GM21528 (cell line): ENCODE measurements around the gene PCNX4.
"Not testable (repeated sequence)": the region's sequence is repeated elsewhere in the genome, so short reads cannot be mapped to it uniquely, and the experiment has no call there.

Experiments
- ATAC-seq: cut with Tn5 transposase; IDR thresholded peaks from one replicate; pipeline ENCODE4 v1.9.1; 2021; ENCODE audit warnings: mild to moderate bottlenecking, moderate library complexity; ENCODE audit not compliant: unreplicated experiment, low FRiP score

The PCNX4 gene

DNA sequence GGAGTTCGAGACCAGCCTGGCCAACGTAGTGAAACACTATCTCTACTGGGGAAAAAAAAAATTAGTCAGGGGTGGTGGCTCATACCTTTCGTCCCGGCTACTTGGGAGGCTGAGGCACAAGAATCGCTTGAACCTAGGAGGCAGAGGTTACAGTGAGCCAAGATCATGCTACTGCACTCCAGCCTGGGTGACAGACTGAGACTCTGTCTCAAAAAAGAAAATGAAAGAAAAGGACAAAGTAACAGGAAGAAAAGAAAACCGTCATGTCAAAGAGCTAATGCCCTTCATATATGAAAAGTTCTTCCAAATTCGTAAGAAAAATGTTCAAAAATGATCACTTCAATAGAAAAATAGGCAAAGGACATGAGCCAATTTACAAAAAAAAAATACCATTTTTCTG is 8.1 kb downstream of the PCNX4 start:
- ATAC-seq: not testable (repeated sequence)

DNA sequence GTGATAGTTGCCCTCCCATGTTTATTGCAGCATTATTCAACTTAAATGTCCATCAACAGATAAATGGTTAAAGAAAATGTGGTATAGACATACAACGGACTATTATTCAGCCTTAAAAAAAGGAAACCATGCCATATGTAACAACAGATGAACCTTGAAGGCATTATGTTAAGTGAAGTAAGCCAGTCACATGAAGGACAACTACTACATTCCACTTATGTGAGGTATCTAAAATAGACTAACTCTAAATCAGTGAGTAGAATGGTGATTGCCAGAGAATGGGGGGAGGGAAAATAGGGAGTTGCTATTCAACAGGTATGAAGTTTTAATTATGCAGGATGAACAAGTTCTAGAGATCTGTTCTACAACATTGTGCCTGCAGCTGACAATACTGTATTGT is 10.1 kb downstream of the PCNX4 start:
- ATAC-seq: no peak

DNA sequence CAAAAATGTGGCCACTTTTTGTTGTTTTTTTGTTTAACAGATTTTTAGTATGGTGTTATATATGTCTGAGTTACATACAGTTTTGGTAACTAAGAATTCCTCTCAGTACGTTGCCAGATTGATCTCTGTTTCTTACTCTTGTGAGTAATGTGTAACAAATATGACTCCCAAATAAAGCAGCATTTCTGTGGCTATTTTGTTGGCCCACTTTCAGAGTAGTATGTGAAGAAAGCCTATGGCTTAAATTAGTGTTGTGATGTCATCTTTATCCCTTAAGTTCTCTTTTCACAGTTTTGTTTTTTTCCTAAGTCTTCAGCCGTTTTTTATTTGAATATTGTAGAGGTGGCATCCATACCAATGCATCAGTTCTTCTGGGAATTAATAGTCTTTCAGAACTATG is 10.7 kb downstream of the PCNX4 start:
- no peak for ATAC-seq

DNA sequence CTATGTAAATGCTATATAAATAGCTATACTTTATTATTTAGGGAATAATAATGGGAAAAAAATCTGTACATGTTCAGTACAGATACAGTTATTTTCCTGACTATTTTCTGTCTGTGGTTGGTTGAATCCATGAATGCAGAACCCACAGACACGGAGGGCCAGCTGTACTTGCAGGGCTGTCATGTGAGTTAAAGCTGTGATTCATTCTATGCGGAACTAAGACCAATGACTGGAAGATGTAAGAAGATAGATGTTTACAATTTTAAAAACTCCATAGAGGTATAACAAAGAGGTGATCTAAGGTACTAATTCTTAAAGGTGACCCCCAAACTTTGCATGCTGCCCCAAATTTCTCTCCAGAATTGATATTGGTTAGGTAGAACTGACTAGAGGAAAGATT is 14.6 kb downstream of the PCNX4 start:
- no peak for ATAC-seq

- no peak for ATAC-seq
These were observed 15.8 kb downstream of the PCNX4 start for GRCh38 chr14:60107477-60107876.

DNA sequence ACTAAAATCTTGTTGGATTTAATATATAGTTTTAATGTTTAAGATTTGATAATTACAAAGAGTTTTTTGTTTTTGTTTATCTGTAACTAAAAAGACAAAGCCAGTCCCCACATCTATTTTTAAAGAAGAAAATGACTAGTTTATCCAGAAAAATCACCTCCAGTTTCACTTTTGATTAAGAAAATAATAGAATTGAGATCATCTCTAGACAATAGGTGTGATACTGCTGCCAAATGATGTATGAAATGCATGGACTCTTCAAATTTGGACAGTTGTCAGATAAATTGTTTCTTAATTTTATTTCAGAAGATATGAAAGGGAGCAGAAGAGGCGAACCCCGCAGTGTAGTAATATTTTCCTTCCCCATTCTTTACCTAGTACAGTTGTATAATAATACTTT is 20.0 kb downstream of the PCNX4 start:
- ATAC-seq: no peak

DNA sequence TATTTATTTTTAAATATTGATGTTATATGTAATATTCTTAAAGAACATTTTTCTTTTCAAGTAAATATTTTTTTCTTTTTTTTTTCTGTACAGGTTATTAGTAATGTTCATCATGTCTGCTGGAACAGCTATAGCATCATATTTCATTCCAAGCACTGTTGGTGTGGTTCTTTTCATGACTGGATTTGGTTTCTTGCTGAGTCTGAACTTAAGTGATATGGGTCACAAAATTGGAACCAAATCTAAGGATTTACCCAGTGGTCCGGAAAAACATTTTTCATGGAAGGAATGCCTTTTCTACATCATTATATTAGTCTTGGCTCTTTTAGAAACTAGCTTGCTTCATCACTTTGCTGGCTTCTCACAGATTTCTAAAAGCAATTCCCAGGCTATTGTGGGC is 23.2 kb downstream of the PCNX4 start:
- no peak for ATAC-seq

- ATAC-seq: no peak
These were observed 24.5 kb downstream of the PCNX4 start for GRCh38 chr14:60116181-60116580.

DNA sequence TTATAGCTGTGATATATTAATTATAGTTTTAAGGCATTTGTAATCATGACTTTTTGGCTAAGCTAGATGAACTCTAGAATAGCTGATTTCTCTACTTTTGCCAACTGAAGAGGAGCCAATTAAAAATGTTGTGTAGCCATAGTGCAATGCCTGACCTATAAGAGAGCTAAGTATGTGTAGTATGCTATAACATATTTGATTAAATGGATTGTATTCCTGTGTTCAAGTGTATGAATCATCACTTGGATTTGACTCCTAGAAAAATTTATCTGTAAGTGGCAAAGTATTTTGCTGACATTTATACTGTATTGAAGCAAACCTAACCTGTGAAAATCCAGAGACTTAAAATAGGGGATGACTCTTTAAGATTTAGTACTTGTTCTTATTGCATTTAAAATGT is 34.2 kb downstream of the PCNX4 start:
- ATAC-seq: no peak

DNA sequence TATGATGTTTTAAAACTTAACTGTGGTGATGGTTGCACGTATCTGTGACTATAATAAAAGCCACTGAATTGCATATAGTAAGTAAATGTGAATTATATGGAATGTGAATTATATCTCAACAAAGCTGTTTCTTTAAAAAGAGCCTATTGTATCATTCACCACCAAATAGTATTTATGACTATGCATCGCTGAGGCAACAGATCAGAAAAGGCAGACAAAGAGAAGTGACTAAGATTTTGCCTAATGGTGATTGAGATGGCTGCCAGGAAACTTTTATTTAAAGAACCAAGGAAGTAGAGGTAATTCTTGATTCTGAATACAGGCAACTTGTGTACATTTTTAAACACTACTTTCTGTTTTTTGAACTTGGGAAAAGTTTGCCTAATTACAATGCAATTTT is 41.8 kb downstream of the PCNX4 start:
- ATAC-seq: no peak

GRCh38 chr14:60134702-60135101 is 43.0 kb downstream of the PCNX4 start:
- no peak for ATAC-seq

- ATAC-seq: peak; percentile 88
These were observed 60.0 kb downstream of the PCNX4 start for GRCh38 chr14:60151715-60152114.

GRCh38 chr14:60153991-60154390 is 62.3 kb downstream of the PCNX4 start:
- no peak for ATAC-seq

DNA sequence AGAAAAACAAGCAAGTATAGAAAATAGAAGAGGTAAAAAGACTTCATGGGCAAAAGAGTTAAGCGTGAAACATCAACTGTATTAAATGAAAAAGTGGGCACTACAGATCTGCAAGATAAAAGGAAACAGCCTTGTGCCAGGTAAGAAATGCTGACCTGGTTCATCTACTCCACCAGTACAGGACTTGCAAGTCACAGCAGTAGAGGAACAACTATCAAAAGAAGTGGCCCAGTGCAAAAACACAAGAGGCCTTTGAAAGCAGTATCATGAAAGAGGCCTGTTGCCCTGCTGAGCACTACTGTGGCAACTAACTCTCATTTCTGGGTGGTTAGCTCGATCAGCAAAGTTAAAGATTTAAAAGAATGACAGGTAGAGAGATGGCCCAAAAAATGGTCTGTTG is 62.9 kb downstream of the PCNX4 start:
- no peak for ATAC-seq

DNA sequence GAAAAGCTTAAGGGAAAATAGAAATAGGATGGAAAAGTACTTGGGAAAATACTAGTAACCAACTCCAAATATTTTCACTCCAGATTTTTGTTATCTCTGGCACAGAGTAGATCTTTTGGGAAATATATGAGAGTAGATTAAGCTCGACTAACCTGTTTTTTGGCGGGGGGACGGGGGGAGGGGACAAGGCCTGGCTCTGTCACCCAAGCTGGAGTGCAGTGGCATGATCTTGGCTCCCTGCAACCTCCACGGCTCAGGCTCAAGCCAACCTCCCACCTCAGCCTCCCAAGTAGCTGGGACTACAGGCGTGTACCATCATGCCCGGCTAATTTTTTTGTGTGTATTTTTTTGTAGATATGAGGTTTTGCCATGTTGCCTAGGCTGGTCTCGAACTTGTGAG is 68.7 kb downstream of the PCNX4 start:
- ATAC-seq: no peak

DNA sequence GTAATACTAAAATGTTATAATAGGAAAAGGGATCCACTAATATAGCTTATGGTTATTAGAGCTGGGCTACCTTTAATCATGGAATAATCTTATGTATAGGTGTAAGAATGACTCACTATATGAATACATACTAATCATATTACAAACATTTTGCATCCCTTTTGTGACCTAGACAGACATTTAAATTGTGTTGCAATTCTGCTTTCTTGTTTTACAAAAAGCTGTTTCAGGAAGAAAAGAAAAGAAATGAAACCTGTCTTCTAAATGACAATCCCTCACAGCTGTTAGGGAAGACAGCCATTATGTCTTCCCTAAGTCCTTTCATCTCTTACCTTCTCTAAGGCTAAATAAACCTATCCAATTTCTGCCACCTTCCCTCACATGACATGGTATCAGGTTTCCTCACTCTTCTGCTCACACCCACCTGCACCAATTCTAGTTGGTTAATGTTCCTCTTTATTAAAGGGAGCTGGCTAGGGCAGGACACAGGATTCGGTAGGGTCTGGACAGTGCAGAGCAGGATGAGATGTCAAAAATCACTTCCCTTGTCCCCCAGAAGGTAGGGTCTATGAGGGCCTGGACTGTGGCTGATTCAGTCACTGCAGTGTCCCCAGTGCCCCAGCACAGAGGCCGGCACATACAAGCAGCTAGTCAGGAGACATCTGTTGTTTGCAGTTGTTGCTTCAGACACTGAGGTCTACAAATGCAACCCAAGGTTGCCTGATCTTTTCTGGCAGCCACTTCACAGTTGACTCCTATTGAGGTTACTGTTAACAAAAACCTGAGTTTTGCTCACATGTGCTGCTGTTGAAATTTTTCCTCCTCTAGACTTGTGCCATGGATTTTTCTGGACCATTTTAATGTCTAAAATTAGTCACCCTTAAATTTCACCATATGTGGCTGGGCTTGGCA is 69.7 kb downstream of the PCNX4 start:
- ATAC-seq: no peak

DNA sequence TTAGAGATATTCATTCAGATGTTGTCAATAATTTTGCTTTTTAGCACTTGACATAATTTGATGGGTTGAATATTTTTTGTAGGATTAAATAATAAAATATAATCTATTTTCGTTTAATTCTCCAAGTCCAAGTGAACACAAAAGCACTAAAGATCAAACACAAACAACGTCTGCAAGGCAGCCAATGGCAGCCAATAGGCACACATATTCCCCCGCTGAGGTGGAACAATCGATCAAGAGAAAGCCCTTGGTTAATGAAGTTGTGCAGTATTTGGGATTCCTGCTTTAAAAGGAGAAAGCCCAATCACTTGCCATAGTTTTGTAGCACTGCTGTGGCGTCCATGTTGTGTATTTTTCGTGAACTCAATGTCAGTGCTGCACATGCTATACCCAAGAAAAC is 72.0 kb downstream of the PCNX4 start:
- no peak for ATAC-seq

DNA sequence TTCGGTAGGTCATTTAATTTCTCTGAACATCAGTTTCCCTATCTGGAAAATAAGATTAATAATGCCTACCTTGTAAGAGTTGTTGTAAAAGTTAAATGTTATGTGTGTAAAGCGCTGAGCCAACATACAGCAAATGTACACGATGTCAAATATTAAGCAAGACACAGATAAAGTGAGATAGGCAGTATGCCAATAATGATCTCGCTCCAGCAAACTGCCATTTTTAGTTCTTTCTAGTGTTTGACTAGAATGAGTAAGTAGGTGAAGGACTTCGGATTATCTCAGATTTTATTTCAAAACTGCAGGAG is 72.6 kb downstream of the PCNX4 start:
- ATAC-seq: no peak

DNA sequence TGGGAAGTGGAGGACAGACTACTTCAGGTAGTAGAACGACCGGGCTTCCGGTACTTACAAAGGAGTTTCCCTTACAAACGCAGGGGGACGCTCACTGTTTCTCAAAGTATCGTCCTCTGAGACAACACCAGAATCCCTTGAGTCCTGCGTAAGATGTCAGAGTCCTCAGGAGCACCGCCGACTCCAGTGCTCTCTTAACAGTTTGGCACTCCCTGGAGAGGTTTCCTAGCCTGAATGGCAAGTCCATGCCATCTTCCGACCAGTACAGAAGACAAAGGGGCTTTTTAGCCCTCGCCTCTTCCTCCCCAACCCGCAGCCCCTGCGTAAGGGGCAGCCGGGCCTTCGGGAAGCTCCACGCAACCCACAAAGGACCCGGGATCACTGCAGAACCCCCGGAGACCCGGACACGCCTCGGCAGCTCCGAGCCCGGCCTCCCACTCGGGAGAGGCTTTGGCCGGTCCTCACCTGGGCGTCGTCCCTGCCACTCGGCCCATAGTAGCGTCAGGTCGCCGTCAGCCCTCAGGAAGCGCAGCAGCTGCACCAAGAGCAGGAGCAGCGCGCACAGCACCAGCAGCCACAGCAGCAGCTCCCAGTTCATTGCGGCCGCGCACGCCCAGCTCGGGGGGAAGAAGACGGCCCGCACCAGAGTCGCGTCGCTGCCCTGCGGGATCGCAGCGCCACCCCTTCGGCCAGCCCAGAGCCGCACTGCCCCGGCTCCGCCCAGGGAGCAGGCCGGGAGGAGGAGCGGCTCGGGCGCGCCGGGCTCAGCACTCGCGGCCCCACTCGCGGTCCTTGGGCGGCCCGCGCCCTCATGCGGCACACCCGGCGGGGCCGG is 73.2 kb downstream of the PCNX4 start, which contains the start of gene DHRS7:
TSS of gene DHRS7 (minus strand) at position 687 of the 835 bp plus-strand sequence. CDS start at position 598, 89 bp downstream.
- ATAC-seq: peak; percentile 92

DNA sequence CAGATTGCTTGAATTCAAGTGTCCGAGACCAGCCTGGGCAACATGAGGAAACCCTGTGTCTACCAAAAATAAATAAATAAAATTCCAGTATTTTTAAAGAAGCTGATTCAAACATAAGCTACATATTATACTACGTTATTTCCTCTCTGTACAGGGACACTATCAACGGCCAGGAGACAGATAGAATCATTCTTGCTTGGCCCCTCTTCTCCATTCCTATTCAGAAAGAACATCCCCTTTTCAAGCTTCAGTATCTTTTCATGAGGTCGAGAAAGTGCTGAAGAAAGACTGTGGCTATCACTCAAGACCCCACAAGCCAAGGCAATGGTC is 73.8 kb downstream of the PCNX4 start:
- ATAC-seq: peak; percentile 21

DNA sequence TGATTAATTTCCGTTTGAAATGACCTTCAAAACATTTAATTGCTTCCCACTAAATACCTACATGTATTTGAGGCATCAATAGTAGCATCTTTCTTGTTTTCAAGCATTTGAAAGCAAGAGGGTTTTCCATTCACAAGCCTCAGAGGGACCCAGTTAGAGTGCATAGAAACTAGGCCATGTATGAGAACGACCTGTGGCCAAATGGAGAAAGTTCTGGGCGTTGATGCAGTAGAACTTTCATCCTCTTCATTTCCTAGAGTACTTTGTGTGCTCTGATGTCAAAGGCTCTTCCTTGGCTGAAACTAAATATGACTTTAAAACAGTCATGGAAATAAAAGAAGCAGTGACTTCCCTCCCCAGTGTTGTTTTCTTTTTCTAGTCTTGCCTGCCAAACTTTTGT is 74.4 kb downstream of the PCNX4 start:
- ATAC-seq: no peak

DNA sequence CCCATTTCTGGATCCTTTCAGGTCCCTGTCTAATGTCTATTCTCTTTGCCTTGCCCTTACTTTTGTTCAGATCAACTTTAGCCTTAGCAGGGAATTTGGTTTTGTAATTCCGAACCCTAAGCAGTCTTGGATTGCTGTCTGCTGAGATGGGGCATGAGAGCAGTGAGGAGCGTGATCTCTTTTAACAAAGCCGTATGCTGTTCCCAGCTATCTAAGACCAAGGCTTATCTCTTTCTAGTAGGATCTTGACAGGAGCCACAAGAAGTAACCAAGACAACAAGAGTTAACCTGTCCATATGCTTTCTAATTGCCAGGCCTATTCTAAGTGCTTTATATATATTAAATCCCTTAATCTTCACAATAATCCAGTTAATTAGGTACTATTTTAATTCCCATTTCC is 78.0 kb downstream of the PCNX4 start:
- ATAC-seq: no peak
